ENCODE measurements around the gene TRPV5.

TRPV5 gene

DNA sequence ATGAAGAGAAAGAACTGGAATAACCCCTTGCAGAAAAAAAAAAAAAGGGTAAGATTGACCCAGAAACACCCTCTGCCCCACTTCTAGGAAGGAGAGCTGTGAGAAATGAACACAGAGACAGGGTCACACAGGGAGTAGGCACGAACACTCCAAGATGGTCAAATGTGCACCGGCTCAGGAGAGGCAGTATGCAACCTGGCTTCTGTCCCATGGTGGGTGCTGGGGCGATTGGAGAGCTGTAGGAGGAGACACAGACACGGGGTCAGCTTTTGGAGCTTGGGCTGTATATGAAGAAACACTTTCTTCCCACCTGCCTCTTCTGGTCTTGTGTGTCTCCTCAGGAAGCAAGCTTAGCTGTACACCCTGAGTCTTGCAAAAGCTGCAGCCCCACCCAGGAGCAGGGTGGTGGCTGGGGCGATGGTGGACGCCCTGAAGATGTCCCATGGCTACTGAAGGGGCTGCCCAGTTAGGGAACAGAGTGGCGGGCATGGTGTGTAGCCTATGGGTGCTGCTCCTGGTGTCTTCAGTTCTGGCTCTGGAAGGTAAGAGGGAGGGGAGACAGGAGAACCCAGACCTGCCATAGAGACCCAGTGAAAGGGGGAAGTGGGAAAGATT lies 70.7 kb downstream of the TRPV5 start:
- DNase-seq (ENCODE audit: insufficient read length, low spot score) (no peak), FAIRE-seq (no peak)
- TF ChIP-seq, protein P1, sequence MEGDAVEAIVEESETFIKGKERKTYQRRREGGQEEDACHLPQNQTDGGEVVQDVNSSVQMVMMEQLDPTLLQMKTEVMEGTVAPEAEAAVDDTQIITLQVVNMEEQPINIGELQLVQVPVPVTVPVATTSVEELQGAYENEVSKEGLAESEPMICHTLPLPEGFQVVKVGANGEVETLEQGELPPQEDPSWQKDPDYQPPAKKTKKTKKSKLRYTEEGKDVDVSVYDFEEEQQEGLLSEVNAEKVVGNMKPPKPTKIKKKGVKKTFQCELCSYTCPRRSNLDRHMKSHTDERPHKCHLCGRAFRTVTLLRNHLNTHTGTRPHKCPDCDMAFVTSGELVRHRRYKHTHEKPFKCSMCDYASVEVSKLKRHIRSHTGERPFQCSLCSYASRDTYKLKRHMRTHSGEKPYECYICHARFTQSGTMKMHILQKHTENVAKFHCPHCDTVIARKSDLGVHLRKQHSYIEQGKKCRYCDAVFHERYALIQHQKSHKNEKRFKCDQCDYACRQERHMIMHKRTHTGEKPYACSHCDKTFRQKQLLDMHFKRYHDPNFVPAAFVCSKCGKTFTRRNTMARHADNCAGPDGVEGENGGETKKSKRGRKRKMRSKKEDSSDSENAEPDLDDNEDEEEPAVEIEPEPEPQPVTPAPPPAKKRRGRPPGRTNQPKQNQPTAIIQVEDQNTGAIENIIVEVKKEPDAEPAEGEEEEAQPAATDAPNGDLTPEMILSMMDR (IDR thresholded peaks at IDR 0.05; ENCODE audit: insufficient read depth, missing control alignments) = no peak

GRCh38 chr7:142862351-142862750 lies 71.2 kb downstream of the TRPV5 start:
- no peak for FAIRE-seq
- DNase-seq (ENCODE audit: insufficient read length, low spot score) = no peak
- TF ChIP-seq, protein P1 (IDR thresholded peaks at IDR 0.05; ENCODE audit: insufficient read depth, missing control alignments) = no peak

DNA sequence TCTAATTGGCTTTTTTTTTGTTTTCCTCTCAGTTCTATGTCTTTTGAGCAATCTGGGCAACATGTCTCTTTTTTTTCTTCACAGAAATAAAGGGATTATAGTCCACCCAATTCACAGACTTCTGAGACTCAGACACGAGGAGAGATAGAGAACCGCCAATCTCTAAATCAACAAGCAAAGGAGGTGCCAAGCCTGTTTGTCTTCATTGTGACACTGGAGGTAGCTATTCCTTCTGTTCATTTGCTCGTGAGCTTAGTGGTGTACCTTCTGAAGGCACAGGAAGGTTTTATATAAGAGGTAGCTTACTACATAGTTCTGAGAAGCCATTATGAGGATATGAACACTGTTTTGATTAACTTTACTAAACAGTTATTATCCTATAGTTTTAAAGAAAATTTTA lies 72.6 kb downstream of the TRPV5 start:
- DNase-seq (ENCODE audit: insufficient read length, low spot score) (no peak), FAIRE-seq (no peak)
- TF ChIP-seq, protein P1 (IDR thresholded peaks at IDR 0.05; ENCODE audit: insufficient read depth, missing control alignments) = no peak

DNA sequence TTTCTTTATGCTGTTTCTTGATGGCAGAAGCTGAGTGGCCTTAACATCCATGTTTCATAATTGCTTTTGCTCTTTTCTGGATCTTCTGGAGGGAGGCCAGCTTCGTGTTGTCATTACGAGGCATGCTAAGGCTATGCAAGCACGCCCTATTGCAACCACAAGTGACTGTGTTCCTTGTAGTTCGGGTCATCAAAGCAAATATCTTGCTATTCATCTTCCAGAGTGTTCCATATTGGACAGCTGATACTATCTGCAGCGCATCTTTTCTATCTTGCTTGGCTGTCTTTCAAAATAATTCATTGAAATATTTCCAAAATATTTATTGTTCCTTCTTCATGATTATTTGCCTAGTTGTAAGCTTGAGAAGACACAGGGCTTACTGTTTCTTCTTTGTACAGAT lies 73.7 kb downstream of the TRPV5 start:
- DNase-seq (ENCODE audit: insufficient read length, low spot score) (no peak), FAIRE-seq (no peak)
- TF ChIP-seq, protein P1 (IDR thresholded peaks at IDR 0.05; ENCODE audit: insufficient read depth, missing control alignments) = no peak

DNA sequence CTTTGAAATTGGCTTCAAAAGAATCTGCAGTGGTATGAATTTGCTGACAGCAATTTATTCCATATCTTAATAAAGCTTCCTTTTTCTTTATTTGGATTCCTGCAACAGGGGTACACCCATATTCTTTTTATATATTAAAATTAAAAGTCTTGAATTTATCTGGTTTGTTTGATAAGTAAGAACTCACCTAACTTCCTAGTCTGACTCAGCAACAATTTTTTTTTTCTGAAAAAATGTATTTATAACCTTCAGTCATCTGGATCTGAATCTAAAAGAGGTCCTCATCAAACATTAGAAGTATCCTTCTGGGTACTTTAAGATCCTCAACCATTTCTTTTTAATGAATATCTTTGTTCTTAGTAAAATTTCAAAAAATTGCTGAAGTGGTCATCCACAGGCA lies 74.1 kb downstream of the TRPV5 start:
- TF ChIP-seq, protein P1 (IDR thresholded peaks at IDR 0.05; ENCODE audit: insufficient read depth, missing control alignments) = no peak
- no peak for FAIRE-seq

More for the DNA sequence above, 74.1 kb downstream of the TRPV5 start:
- no peak for DNase-seq (ENCODE audit: insufficient read length, low spot score)

Data from D721Med (cell line).